ENCODE measurements around the gene KRT222.

KRT222 gene

DNA sequence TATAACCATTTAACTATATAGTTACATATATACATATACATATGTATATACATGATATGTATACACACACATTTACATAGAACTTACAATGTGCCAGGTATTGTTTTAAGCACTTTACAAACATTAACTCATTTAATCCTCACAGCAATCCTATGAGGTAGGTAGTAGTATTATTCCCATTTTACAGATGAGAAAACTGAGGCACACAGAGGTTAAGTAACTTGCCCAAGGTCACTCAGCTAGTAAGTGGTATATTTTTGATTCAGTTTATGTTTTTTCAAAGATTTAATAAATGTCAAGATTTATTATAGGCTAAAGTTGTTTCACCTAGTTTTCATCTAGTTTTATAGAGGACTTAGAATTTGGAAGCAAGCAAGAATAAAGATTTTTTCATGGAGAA, 6.6 kb downstream of the KRT222 start:
- DNase-seq (ENCODE audit: low read depth in 2 of 2): no peak

DNA sequence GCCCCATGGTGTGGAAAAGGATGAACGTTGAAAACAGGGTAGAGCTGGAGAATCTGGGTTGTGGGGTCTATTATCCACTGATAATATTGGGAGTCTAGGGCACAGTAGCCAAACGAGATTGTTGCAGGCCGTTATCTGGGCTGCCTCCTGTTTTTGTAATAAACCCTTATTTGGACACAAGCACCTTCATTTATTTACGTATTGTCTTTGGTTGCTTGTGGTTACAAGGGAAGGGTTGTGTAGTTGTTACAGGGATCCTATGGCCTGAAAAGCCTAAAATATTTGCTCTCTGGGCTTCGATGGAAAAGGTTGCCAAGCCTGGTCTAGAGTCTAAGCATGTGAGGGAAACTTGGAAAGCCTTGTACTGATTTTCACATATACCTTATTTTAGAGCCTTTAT, 13.0 kb downstream of the KRT222 start:
- DNase-seq (ENCODE audit: low read depth in 2 of 2): no peak

DNA sequence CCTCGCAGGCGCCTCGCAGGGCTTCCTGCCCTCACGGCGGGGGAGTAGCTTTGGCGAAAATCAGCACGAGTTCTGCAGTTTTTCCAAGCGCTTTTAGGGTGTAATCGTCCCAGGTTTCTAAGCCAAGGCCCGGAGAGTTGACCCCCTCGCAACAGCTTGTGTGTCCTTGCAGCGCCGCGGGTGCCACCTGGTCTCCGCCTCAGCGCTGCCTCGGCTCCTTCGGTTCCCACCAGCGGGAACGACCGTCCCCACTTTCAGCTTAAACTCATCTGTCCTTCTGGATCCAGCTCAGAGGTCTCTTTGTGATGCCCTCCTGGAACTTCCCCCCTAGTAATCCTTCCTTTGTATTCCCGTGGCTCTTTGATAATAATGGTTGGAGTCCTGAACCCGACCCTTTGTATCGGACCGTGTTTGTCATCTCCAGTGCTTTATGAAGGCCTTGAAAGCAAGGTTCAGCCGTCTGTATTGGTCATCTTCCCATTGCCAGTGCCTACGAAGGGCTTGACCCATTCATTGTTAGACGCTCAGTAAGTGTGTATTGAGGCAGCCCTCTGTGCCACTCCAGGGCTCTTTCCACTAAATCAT, 16.5 kb downstream of the KRT222 start:
- no peak for DNase-seq (ENCODE audit: low read depth in 2 of 2)

GRCh38 chr17:40647624-40648383, 17.2 kb downstream of the KRT222 start, which contains the start of gene SMARCE1:
Gene SMARCE1, minus strand, starts transcription at chr17:40647818. Its CDS starts 2,016 bp downstream, at chr17:40645802.
- peak; percentile 39 to 44 for DNase-seq (ENCODE audit: low read depth in 2 of 2)

GRCh38 chr17:40646791-40647623, 18.0 kb downstream of the KRT222 start:
- peak in 1 of 2 donors; percentile 1 for DNase-seq (ENCODE audit: low read depth in 2 of 2)

- no peak for DNase-seq (ENCODE audit: low read depth in 2 of 2)
These were observed 19.0 kb downstream of the KRT222 start for GRCh38 chr17:40645943-40646342.

- no peak for DNase-seq (ENCODE audit: low read depth in 2 of 2)
These were observed 19.7 kb downstream of the KRT222 start for GRCh38 chr17:40645291-40645690.

DNA sequence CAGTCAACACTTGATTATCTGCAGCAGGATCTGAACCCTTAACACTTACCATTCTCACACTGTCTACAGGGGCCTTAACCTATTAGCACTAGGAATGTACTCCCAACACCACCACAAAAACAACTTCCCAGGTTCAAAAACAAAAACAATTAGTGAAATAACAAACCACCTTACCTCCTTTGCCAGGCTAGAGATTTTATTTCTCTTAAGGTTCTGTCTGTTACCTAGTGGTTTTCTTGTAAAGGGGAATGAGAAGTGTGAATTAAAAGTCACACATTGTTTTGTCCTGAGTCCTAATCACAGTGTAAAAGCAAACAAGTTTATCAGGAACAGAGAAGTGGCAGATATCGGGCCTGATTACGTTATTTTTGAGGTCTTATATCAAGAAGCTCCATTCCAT, 27.0 kb downstream of the KRT222 start:
- no peak for DNase-seq (ENCODE audit: low read depth in 2 of 2)

GRCh38 chr17:40633871-40634270, 31.1 kb downstream of the KRT222 start:
- DNase-seq (ENCODE audit: low read depth in 2 of 2): no peak

DNA sequence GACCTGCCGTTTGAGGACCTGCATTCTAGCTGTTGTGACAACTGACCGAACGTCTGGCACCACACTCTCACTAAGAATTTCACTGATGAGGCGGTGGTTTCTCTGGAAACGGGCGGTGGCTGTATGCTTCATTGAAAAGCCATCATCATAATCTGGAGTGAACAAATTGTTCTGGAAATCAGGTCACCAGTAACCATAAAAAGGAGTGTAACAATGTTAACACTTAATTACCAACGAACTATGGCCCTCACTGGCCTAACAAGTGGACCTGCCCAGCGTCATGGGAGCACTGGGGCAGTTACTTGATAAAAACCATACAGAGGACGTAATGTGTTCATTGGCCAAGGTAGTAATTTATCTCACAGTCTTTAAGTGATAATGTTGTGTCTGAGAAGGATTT, 32.8 kb downstream of the KRT222 start:
- no peak for DNase-seq (ENCODE audit: low read depth in 2 of 2)

DNA sequence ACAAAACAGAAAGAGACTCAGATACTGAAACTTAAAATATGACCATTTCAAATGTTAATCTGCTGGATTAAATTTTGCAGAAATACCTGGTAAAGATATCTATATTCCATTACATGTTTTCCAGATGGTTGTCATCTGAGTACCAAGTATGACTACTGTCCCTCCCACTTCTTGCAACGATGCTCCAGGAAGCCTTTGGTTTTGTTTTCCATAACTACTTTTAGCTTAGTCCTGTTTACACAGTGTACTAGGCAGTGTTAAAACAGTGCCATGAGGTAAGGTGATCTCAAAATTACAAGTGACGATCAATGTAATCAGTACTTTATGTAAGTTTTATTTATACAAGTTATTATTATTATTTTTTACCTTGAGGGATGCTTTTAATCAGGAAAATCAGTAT, 35.1 kb downstream of the KRT222 start:
- DNase-seq (ENCODE audit: low read depth in 2 of 2): no peak

- no peak for DNase-seq (ENCODE audit: low read depth in 2 of 2)
These were observed 39.7 kb downstream of the KRT222 start for GRCh38 chr17:40625311-40625710.

- no peak for DNase-seq (ENCODE audit: low read depth in 2 of 2)
These were observed 41.4 kb downstream of the KRT222 start for GRCh38 chr17:40623419-40624210.

GRCh38 chr17:40622509-40622928, 42.5 kb downstream of the KRT222 start:
- DNase-seq (ENCODE audit: low read depth in 2 of 2): no peak

DNA sequence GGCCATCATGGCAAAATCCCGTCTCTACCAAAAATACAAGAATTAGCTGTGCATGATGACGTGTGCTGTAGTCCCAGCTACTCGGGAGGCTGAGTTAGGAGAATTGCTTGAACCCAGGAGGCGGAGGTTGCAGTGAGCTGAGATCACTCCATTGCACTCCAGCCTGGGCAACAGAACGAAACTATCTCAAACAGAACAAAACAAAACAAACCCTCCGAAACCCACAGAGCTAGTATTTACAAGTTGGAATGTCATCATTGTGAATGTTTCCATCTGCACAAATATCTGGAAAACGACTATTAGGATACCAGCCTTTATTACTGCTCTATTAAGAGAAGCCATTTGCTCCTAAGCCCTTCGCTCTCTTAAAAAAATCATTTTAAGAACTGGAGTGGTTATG, 43.4 kb downstream of the KRT222 start:
- no peak for DNase-seq (ENCODE audit: low read depth in 2 of 2)

DNA sequence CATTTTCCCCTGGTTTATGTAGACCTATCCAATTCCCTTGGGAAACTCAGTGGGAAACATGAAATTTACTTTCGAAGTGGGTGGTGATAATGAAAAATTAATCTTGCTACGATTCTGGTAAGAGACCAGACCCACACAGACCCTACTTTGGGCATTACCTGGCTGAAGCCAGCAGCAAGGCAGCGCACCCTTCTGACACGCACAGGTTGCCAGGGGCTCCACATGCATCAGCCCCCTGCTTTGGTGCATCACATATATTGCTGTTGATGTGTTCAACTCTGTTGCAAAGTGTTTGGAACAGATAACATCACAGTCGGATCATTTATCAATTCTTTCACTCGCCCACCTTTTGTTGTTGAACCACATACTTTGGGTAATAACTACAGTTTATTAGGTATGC, 44.0 kb downstream of the KRT222 start:
- no peak for DNase-seq (ENCODE audit: low read depth in 2 of 2)

DNA sequence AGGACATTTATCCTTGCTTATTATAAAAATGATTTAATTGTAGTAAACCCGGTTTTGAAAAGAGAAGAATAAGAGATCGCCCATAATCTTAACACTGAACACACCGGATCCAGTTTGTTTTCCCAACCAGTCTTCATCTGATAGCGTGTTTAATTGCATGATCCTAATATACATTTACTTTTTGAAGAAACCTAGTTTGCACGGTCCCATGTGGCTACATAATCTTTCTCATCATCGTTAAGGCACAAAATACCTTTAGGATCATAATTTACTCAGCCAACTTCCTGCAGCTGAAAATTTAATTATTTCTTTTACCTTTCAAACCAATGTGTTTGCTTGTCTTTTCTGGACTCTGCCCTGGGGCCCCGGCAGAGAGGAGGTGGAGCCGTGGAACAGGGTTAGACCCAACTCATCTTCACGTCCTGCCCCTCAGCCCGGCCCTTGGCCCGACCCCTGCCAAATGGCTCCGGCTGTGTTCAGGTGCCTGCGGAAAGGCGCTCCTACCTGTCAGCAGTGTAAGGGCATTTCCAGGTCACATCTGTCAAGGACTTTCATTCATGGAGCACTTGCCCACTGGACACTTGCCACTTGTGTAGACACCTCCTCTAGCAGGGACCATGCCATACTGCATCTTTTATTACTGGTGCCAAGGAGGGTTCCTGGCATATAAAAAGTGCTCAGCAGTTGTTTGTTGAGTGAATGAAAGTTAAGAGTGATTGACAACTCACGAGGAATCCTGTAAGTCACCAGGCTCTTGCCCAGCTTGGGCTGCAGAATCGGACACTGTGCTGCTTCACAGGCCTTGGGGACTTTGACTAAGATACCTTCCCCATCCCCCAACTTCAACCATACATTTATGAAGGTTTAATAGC, 46.0 kb downstream of the KRT222 start:
- DNase-seq (ENCODE audit: low read depth in 2 of 2): no peak

GRCh38 chr17:40617678-40618240, 47.2 kb downstream of the KRT222 start:
- DNase-seq (ENCODE audit: low read depth in 2 of 2): no peak

GRCh38 chr17:40616592-40616991, 48.4 kb downstream of the KRT222 start:
- DNase-seq (ENCODE audit: low read depth in 2 of 2): no peak

DNA sequence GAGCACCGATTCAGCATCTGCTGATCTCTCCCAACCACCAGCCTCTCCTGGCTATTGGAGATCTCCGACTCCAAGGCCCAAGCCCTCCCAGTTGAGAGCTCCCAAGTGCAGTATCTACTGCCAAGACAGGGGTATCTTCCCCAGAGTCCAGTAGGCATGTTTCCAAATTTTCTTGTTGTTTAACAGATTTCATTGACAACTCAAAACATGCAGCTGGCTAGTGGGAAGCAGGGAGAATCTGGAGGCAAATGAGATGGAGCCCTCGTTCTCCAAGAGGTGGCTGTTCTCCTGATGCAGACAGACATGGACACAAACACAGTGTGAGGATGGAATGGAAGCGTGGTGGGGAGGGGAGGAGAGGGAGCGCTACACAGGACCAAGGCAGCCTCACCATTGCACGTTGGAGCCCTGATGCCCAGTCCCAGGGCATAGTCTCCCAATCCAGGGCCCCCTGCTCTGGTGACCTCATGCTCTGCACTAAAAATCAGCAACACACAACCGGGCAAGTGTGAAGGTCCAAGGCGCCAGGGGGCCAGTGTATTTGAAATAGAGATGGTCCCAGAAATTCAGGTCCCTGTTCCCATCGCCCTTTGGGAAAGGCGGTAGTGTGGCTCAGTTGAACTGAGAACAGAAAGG, 49.0 kb downstream of the KRT222 start:
- DNase-seq (ENCODE audit: low read depth in 2 of 2): no peak
